ENCODE measurements around the gene TACSTD2.
A peak's percentile ranks its signal among the peaks of the same experiment; 100 is the strongest.
"Not testable (repeated sequence)": the region's sequence is repeated elsewhere in the genome, so short reads cannot be mapped to it uniquely, and the experiment has no call there.

The TACSTD2 gene

DNA sequence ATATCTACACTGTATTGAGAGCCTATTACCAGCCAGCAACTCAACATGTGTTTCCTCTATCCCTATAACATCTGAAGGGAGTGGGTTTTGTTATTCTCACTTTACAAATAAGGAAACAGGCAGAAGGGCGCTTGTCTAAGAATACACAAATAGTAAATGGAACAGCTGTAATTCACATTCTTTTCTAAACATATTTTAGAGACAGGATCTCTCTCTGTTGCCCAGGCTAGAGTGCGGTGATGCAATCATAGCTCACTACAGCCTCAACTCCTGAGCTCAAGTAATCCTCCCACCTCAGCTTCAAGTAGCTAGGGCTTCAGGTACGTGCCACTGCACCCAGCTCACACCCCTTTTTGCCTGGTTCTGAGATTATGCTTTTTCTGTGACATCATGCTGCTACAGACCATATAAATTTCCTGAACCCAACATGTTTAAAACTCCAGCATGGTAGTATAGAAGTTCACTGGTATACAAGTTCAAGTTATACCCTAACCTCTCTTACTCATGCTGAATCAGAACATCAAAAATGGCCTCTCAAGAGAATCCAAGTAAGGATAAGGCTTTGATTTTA lies 8.6 kb upstream of the TACSTD2 start:
- H3K27me3 Mint-ChIP-seq (ENCODE audit: low read depth), result peaks cover 9% of the 10 kb centered on the region
- H3K9me3 Mint-ChIP-seq, result peaks cover 4% of the 10 kb centered on the region
- TF ChIP-seq CTCF (IDR thresholded peaks at IDR 0.05; ENCODE audit: unreplicated experiment in 3 of 3), result no peak
- H3K36me3 Mint-ChIP-seq (ENCODE audit: low read depth), result no peaks in the 10 kb centered on the region
- peak overlapping the region in 1 of 3 experiments; percentile 35 for H3K27ac Mint-ChIP-seq
- peaks cover 23% of the 10 kb centered on the region for H3K4me1 Mint-ChIP-seq
- H3K4me3 Mint-ChIP-seq, result peak overlapping the region in 1 of 3 experiments; percentile 3

DNA sequence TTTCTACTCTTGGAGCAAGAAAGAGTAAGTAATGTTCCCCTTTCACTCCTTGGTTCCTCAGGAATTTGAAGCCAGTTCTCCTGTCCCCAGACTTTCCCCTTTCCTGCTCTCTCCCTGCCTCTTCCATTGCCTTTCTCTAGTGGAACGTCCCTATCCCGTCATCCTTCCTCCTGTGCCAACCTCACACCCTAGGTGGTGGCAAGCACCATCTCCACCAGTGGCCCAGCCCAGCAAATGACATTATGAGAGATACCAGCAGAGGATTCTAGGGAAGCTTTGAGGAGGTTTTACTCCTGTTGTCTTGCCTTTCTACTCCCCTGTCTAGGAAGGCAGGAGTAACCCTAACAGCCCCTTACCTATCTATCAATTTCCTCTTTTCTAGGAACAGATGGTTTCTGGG lies 8.1 kb upstream of the TACSTD2 start:
- TF ChIP-seq CTCF (IDR thresholded peaks at IDR 0.05; ENCODE audit: unreplicated experiment in 3 of 3), result no peak
- Mint-ChIP-seq H3K4me3 (peak overlapping the region in 1 of 3 experiments; percentile 3), H3K27ac (peak overlapping the region in 1 of 3 experiments; percentile 35)

GRCh38 chr1:58584082-58584895 lies 7.2 kb upstream of the TACSTD2 start:
- H3K4me1 Mint-ChIP-seq, result peaks cover 23% of the 10 kb centered on the region
- TF ChIP-seq CTCF (IDR thresholded peaks at IDR 0.05; ENCODE audit: unreplicated experiment in 3 of 3), result no peak
- H3K9me3 Mint-ChIP-seq, result peaks cover 5% of the 10 kb centered on the region
- H3K36me3 Mint-ChIP-seq (ENCODE audit: low read depth), result no peaks in the 10 kb centered on the region
- H3K27ac Mint-ChIP-seq, result peak overlapping the region in 2 of 3 experiments; percentile 43 to 53
- H3K4me3 Mint-ChIP-seq, result peak overlapping the region in 1 of 3 experiments; percentile 20
- H3K27me3 Mint-ChIP-seq (ENCODE audit: low read depth), result peaks cover 14% of the 10 kb centered on the region

More for the DNA sequence above, 8.1 kb upstream of the TACSTD2 start:
- Mint-ChIP-seq H3K9me3 (peaks cover 4% of the 10 kb centered on the region), H3K4me1 (peaks cover 23% of the 10 kb centered on the region), H3K36me3 (ENCODE audit: low read depth) (no peaks in the 10 kb centered on the region), H3K27me3 (ENCODE audit: low read depth) (peaks cover 9% of the 10 kb centered on the region)

DNA sequence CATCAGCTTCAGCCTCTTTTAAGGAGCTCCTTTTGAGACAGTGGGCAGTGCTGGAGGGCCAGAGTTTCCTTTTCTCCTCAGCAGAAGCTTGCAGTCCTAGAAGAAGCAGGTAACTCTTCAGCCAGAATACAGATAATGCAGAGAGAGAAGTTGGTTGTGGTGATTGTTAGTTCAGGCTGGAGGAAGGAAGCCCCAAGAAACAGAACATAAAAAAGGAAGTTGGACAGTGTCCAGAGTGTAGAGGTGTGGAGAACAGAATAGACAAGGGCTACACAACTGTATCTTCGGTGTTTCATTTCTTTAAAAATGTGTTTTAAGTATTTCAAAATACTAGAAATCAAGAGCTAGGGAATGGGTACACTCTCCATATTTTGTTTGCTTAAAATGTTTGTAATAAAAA lies 6.4 kb upstream of the TACSTD2 start:
- Mint-ChIP-seq H3K36me3 (ENCODE audit: low read depth) (no peaks in the 10 kb centered on the region), H3K9me3 (peaks cover 7% of the 10 kb centered on the region), H3K4me3 (no peak overlapping the region), H3K4me1 (peaks cover 23% of the 10 kb centered on the region), H3K27ac (no peak overlapping the region), H3K27me3 (ENCODE audit: low read depth) (peaks cover 19% of the 10 kb centered on the region)
- TF ChIP-seq CTCF (IDR thresholded peaks at IDR 0.05; ENCODE audit: unreplicated experiment in 3 of 3), result no peak

DNA sequence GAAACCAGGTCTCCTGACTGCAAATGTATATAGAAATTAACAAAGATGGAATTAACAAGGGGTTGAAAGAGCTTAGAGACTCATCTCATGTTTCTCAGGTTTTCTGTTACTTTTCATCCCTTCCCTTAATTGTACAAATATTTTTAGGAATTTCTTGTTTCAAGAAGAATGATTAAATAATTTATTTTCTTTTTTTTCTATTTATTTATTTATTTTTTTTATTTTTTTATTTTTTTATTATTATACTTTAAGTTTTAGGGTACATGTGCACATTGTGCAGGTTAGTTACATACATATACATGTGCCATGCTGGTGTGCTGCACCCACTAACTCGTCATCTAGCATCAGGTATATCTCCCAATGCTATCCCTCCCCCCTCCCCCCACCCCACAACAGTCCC lies 5.1 kb upstream of the TACSTD2 start:
- not testable (repeated sequence) for H3K4me3 Mint-ChIP-seq; H3K36me3 Mint-ChIP-seq (ENCODE audit: low read depth); H3K9me3 Mint-ChIP-seq; H3K27ac Mint-ChIP-seq
- H3K27me3 Mint-ChIP-seq (ENCODE audit: low read depth), result peaks cover 32% of the 10 kb centered on the region
- H3K4me1 Mint-ChIP-seq, result peaks cover 28% of the 10 kb centered on the region

GRCh38 chr1:58581641-58582040 lies 4.6 kb upstream of the TACSTD2 start:
- Mint-ChIP-seq H3K27ac (no peak overlapping the region), H3K36me3 (ENCODE audit: low read depth) (peaks cover 4% of the 10 kb centered on the region), H3K9me3 (peaks cover 9% of the 10 kb centered on the region), H3K4me1 (peaks cover 28% of the 10 kb centered on the region), H3K27me3 (ENCODE audit: low read depth) (peaks cover 34% of the 10 kb centered on the region), H3K4me3 (no peak overlapping the region)
- TF ChIP-seq CTCF (IDR thresholded peaks at IDR 0.05; ENCODE audit: unreplicated experiment in 3 of 3), result no peak
